ENCODE results near the gene LONRF2.

Gene LONRF2

DNA sequence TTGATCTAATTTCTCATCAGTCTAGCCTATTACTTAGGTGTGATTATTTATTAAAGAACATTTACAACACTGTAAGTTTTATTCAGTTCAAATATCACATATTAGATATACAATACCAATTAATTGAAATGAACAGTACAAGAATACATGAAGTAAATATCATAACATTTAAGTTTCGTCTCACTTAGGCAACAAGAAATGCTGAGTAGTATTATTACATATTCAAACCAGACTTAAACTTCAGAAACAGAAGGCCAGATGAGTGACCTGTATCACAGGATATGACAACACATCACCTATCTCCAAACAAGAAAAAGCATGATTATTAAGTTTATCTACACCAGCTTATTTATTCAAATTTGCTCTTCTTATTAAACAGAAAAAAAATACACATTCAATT is 48.9 kb downstream of the LONRF2 start:
- no peak overlapping the region for H3K27ac ChIP-seq (ENCODE audit: low read depth, low read length)
- no peaks in the 10 kb centered on the region for H3K4me1 ChIP-seq (ENCODE audit: insufficient read depth, low read length)
- H3K4me3 ChIP-seq (ENCODE audit: low read length) = no peak overlapping the region
- H3K36me3 ChIP-seq (ENCODE audit: insufficient read depth, low read length) = no peaks in the 10 kb centered on the region
- H3K9ac ChIP-seq (ENCODE audit: low read depth, low read length) = no peak overlapping the region
- no CpG with 5 or more reads among the region's 1 CpG for WGBS
- H3K27me3 ChIP-seq (ENCODE audit: insufficient read depth, low read length) = no peaks in the 10 kb centered on the region
- H3K9me3 ChIP-seq (ENCODE audit: insufficient read depth, low read depth, low read length) = 0 out of 2 replicates have a peak, but pooled peaks cover 2% of the 10 kb centered on the region

DNA sequence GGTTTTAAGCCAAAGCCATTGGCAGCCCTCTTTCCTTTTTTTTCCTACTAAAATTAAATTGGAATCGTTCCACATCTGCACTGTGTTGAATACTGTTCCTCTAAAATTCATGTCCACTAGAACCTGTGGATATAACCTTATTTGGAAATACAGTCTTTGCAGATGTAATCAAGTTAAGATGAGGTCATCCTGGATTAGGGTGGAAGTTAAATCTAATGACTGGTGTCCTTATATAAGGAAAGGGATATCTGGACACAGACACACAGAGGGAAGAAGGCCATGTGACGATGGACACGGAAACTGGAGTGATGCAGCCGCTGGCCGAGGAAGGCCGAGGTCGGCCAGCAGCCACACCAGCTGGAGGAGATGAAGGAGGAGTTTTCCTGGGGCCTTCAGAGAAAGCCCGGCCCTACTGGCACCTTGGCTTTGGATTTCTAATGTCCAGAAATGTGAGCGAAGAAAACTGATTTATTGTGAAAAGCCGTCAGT is 49.4 kb downstream of the LONRF2 start:
- no peak overlapping the region for H3K4me3 ChIP-seq (ENCODE audit: low read length)
- no peaks in the 10 kb centered on the region for H3K4me1 ChIP-seq (ENCODE audit: insufficient read depth, low read length)
- no peak overlapping the region for H3K9ac ChIP-seq (ENCODE audit: low read depth, low read length)
- no peak overlapping the region for H3K27ac ChIP-seq (ENCODE audit: low read depth, low read length)
- 94% methylated on average over 9 of the region's 10 CpGs for WGBS
- 0 out of 2 replicates have a peak, but pooled peaks cover 2% of the 10 kb centered on the region for H3K9me3 ChIP-seq (ENCODE audit: insufficient read depth, low read depth, low read length)
- H3K27me3 ChIP-seq (ENCODE audit: insufficient read depth, low read length) = no peaks in the 10 kb centered on the region
- no peaks in the 10 kb centered on the region for H3K36me3 ChIP-seq (ENCODE audit: insufficient read depth, low read length)

DNA sequence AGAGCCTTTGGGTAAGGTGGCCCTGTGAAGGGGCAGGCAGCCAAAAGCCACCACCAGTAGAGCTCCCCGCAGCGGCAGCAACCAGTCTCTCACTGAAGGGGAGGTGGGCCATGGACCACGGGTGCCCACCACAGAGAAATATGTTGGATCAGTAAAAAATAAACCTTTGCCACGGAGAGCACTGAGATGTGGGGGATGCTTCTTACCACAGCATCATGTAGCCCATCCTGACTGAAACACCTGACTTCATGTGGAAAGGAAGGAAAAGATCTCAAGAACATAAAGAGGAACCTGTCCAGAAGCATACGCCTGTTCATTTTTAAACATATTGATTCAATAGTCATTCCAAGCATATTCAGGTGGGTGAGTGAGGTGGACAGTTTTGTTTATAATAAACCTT is 51.1 kb downstream of the LONRF2 start:
- Histone ChIP-seq H3K9me3 (ENCODE audit: insufficient read depth, low read depth, low read length) (0 out of 2 replicates have a peak, but pooled peaks cover 2% of the 10 kb centered on the region), H3K4me3 (ENCODE audit: low read length) (no peak overlapping the region), H3K27me3 (ENCODE audit: insufficient read depth, low read length) (no peaks in the 10 kb centered on the region), H3K36me3 (ENCODE audit: insufficient read depth, low read length) (no peaks in the 10 kb centered on the region), H3K27ac (ENCODE audit: low read depth, low read length) (no peak overlapping the region), H3K4me1 (ENCODE audit: insufficient read depth, low read length) (no peaks in the 10 kb centered on the region), H3K9ac (ENCODE audit: low read depth, low read length) (no peak overlapping the region)
- 96% methylated on average over 4 of the region's 5 CpGs for WGBS

DNA sequence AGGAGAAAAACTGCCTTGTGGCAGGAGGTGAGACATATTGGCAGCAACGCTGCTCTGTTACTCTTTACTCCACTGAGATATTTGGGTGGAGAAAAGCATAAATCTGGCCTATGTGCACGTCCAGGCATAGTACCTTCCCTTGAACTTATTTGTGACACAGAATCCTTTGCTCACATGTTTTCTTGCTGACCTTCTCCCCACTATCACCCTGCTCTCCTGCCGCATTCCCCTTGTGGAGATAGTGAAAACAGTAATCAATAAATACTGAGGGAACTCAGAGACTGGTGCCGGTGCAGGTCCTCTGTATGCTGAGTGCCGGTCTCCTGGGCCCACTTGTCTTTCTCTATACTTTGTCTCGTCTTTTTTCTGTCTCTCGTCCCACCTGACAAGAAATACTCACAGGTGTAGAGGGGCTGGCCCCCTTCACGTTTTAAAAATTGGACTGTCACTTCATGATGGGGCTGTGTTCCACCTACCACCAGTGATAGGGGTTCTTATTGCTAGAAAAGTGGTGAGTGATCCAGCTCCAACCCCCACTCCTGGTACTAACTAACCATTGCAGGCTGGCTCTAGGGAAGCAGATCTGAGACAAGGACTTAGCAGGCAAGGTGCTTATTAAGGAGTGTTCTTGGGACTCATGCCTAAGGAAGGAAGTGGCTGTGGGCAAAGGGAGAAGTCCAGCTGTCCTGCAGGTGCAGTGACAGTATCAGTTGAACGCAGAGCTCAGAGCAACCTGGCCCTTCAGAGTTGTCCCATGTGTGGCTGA is 51.7 kb downstream of the LONRF2 start:
- H3K9ac ChIP-seq (ENCODE audit: low read depth, low read length) = no peak overlapping the region
- H3K4me3 ChIP-seq (ENCODE audit: low read length) = no peak overlapping the region
- H3K27me3 ChIP-seq (ENCODE audit: insufficient read depth, low read length) = no peaks in the 10 kb centered on the region
- H3K4me1 ChIP-seq (ENCODE audit: insufficient read depth, low read length) = no peaks in the 10 kb centered on the region
- H3K27ac ChIP-seq (ENCODE audit: low read depth, low read length) = no peak overlapping the region
- WGBS = 95% methylated on average over 8 of the region's 9 CpGs
- no peaks in the 10 kb centered on the region for H3K36me3 ChIP-seq (ENCODE audit: insufficient read depth, low read length)
- 0 out of 2 replicates have a peak, but pooled peaks cover 2% of the 10 kb centered on the region for H3K9me3 ChIP-seq (ENCODE audit: insufficient read depth, low read depth, low read length)

DNA sequence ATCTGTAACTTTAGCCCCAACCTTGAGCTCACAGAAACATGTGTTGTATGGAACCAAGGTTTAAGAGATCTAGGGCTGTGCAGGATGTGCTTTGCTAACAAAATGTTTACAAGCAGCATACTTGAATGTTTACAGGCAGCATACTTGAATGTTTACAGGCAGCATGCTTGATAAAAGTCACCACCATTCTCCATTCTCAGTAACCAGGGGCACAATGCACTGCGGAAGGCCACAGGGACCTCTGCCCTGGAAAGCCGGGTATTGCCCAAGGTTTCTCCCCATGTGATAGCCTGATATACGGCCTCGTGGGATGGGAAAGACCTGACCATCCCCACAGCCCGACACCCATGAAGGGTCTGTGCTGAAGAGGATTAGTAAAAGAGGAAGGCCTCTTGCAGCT is 52.4 kb downstream of the LONRF2 start:
- Histone ChIP-seq H3K4me1 (ENCODE audit: insufficient read depth, low read length) (no peaks in the 10 kb centered on the region), H3K9me3 (ENCODE audit: insufficient read depth, low read depth, low read length) (0 out of 2 replicates have a peak, but pooled peaks cover 2% of the 10 kb centered on the region), H3K27me3 (ENCODE audit: insufficient read depth, low read length) (no peaks in the 10 kb centered on the region), H3K36me3 (ENCODE audit: insufficient read depth, low read length) (no peaks in the 10 kb centered on the region), H3K27ac (ENCODE audit: low read depth, low read length) (no peak overlapping the region), H3K9ac (ENCODE audit: low read depth, low read length) (no peak overlapping the region), H3K4me3 (ENCODE audit: low read length) (no peak overlapping the region)
- WGBS = 87% methylated on average over 5 of the region's 5 CpGs

DNA sequence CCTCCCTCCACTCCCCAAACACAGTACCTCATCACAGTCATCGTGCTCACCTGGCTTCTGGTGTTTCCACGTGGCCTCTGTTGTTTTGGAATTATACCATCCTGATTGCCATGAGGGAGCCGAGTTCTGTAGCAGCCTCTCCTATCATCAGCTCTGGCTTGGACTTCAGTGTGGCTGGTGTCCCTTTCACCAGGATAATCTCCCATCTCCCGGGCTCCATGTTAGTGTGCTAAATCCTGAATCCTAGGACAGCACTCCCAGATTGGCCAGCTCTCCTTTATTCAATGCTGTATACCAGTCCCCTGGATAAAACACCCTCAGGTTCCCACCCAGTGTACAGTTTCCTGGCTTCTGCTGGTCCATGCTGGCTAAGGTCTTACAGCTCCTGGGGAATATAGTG is 53.3 kb downstream of the LONRF2 start:
- Histone ChIP-seq H3K9me3 (ENCODE audit: insufficient read depth, low read depth, low read length) (0 out of 2 replicates have a peak, but pooled peaks cover 2% of the 10 kb centered on the region), H3K36me3 (ENCODE audit: insufficient read depth, low read length) (no peaks in the 10 kb centered on the region), H3K4me1 (ENCODE audit: insufficient read depth, low read length) (no peaks in the 10 kb centered on the region), H3K4me3 (ENCODE audit: low read length) (no peak overlapping the region), H3K27ac (ENCODE audit: low read depth, low read length) (no peak overlapping the region), H3K9ac (ENCODE audit: low read depth, low read length) (no peak overlapping the region), H3K27me3 (ENCODE audit: insufficient read depth, low read length) (no peaks in the 10 kb centered on the region)
- 93% methylated on average over 4 of the region's 4 CpGs for WGBS

DNA sequence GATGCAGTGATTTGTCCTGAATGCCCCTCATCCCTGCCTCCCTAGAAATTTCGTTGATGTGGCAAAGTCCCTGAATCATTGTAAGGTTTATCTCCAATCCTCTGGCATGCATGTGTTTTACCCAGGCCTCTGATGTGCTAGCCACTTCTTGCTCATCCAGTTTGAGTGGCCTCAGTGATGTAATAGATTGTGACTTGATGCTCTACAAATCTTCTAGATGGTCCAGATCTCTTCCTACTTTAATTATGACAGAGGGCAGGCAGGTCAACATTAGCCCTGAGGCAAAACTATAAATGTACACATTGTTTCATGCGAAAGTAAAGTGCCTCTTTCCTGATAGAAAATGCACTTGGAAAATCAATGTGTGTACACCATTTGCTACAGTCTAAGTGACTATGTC is 54.5 kb downstream of the LONRF2 start:
- Histone ChIP-seq H3K9ac (ENCODE audit: low read depth, low read length) (no peak overlapping the region), H3K4me1 (ENCODE audit: insufficient read depth, low read length) (no peaks in the 10 kb centered on the region; the same call in 1 of the 2 replicates), H3K9me3 (ENCODE audit: insufficient read depth, low read depth, low read length) (0 out of 2 replicates have a peak, but pooled peaks cover 2% of the 10 kb centered on the region), H3K27me3 (ENCODE audit: insufficient read depth, low read length) (no peaks in the 10 kb centered on the region), H3K36me3 (ENCODE audit: insufficient read depth, low read length) (no peaks in the 10 kb centered on the region), H3K4me3 (ENCODE audit: low read length) (no peak overlapping the region), H3K27ac (ENCODE audit: low read depth, low read length) (no peak overlapping the region)
- 98% methylated on average over 2 of the region's 2 CpGs for WGBS

DNA sequence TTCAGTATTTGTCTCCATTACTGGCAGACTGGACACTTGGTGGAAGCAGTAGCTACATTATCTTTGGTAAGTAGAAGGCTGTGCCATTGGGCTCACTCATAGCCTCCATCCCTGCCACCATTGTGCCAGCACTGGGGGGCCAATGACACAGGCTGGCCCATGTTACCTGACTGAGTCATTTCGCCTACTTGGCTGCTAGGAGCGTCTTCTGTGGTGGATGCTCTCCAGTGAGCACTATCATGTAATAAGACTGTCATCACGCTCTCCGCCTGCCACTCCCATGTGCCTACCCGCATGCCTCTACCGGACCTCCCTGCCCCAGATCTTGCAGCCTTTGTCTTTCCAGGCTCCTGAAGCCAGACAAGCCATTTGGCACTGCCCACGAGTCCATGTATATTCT is 56.2 kb downstream of the LONRF2 start:
- Histone ChIP-seq H3K4me3 (ENCODE audit: low read length) (no peak overlapping the region), H3K36me3 (ENCODE audit: insufficient read depth, low read length) (no peaks in the 10 kb centered on the region), H3K27ac (ENCODE audit: low read depth, low read length) (no peak overlapping the region), H3K9me3 (ENCODE audit: insufficient read depth, low read depth, low read length) (0 out of 2 replicates have a peak, but pooled peaks cover 2% of the 10 kb centered on the region), H3K27me3 (ENCODE audit: insufficient read depth, low read length) (no peaks in the 10 kb centered on the region), H3K4me1 (ENCODE audit: insufficient read depth, low read length) (no peaks in the 10 kb centered on the region; the same call in 1 of the 2 replicates), H3K9ac (ENCODE audit: low read depth, low read length) (no peak overlapping the region)
- 95% methylated on average over 7 of the region's 7 CpGs for WGBS

DNA sequence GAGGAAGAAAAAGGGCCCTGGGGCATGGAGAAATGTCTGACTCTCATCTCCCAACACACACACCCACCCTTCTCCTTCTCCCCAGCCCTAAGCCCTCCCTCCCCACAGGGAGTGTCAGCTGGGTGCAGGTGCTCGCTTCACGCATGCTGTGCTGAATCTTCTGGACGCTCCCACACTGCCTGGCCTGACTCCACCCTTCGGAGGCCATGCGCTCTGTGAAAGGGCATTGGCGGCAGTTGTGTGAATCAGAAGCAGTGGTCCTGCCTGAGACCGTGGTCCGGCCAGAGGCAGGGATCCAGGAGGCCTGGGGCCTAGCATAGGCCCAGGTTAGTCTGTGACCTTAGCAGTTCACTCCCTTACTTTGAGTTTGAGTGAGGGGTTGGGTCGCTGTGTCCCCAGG is 57.1 kb downstream of the LONRF2 start:
- Histone ChIP-seq H3K9ac (ENCODE audit: low read depth, low read length) (no peak overlapping the region), H3K36me3 (ENCODE audit: insufficient read depth, low read length) (no peaks in the 10 kb centered on the region), H3K27ac (ENCODE audit: low read depth, low read length) (no peak overlapping the region), H3K4me1 (ENCODE audit: insufficient read depth, low read length) (no peaks in the 10 kb centered on the region; the same call in 1 of the 2 replicates), H3K9me3 (ENCODE audit: insufficient read depth, low read depth, low read length) (no peaks in the 10 kb centered on the region), H3K4me3 (ENCODE audit: low read length) (no peak overlapping the region), H3K27me3 (ENCODE audit: insufficient read depth, low read length) (no peaks in the 10 kb centered on the region)
- WGBS = 89% methylated on average over 9 of the region's 9 CpGs

DNA sequence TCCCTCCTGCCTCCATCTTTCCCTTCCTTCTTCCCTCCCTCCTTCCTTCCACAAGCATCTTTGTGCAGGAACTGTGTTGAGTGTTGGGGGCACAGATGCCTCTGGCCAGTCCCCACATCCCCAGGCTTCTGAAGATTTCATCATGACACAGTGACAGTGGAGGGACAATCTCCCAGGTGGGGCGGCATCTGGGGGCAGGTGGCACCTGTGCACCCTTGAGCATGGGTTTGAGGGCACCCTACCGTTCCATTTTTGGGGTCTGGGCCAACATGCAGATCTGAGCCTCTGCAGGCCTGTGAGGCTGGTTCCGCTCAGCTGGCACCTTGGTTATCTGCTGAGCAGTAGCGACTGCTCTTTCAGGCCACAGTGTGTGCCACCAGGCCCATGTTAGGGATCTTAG is 57.6 kb downstream of the LONRF2 start:
- no peaks in the 10 kb centered on the region; the same call in 1 of the 2 replicates for H3K4me1 ChIP-seq (ENCODE audit: insufficient read depth, low read length)
- H3K36me3 ChIP-seq (ENCODE audit: insufficient read depth, low read length) = no peaks in the 10 kb centered on the region
- H3K27me3 ChIP-seq (ENCODE audit: insufficient read depth, low read length) = no peaks in the 10 kb centered on the region
- WGBS = 91% methylated on average over 4 of the region's 4 CpGs
- no peak overlapping the region for H3K4me3 ChIP-seq (ENCODE audit: low read length)
- no peak overlapping the region for H3K27ac ChIP-seq (ENCODE audit: low read depth, low read length)
- no peak overlapping the region for H3K9ac ChIP-seq (ENCODE audit: low read depth, low read length)
- H3K9me3 ChIP-seq (ENCODE audit: insufficient read depth, low read depth, low read length) = no peaks in the 10 kb centered on the region

DNA sequence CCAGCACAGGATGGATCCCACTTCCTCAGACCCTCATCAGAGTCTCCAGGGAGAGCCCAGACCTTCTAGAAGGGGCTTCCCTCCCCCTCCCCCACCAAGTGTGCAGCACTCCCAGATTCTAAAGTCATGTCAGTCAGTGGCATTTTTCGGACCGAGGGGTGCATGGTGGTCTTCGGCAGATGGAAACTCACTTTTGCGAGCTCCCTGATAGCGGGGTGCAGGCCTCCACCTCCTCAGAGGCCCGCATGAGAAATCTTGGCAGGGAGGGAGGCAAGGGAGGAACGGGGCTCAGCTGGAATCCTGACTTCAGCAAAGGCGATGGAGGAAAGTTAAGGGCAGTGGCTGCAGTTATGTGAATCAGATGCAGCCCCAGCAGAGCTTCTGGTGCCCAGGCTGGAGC is 58.2 kb downstream of the LONRF2 start:
- H3K9me3 ChIP-seq (ENCODE audit: insufficient read depth, low read depth, low read length) = no peaks in the 10 kb centered on the region

More for the DNA sequence above, 58.2 kb downstream of the LONRF2 start:
- Histone ChIP-seq H3K27me3 (ENCODE audit: insufficient read depth, low read length) (no peaks in the 10 kb centered on the region), H3K9ac (ENCODE audit: low read depth, low read length) (no peak overlapping the region), H3K27ac (ENCODE audit: low read depth, low read length) (no peak overlapping the region), H3K36me3 (ENCODE audit: insufficient read depth, low read length) (no peaks in the 10 kb centered on the region), H3K4me1 (ENCODE audit: insufficient read depth, low read length) (no peaks in the 10 kb centered on the region; the same call in 1 of the 2 replicates), H3K4me3 (ENCODE audit: low read length) (no peak overlapping the region)
- WGBS = 89% methylated on average over 8 of the region's 8 CpGs
